K562 (cell line): ENCODE measurements around the gene CYTH1. TPM values are rescaled to one million over a fixed set of nuclear protein-coding genes. Genes with fewer than 3 reads are reported as not detected.

Source experiments
- ATAC-seq: fragments of 200-7000 bp; cut with Tn5 transposase; 3 replicates; pipeline ENCODE4 v1.9.1; 2020; ENCODE audit warnings: moderate library complexity
- BruUV-seq: library from RNA; stranded (reverse); fragments of 400-500 nt; replicated peaks from 2 replicates; lab custom pipeline; 2021; lab: Mats Ljungman, UMichigan
- CTCF ChIA-PET: fragments of 300-600 bp; formaldehyde crosslinking; extraction: SDS; loops from one replicate; lab custom pipeline; 2021; ENCODE audit warnings: low intra/inter-chr PET ratio; lab: Yijun Ruan, JAX
- POLR2A ChIA-PET: fragments of 300-600, 350-650 bp; sonication (Branson Sonifier 250); formaldehyde crosslinking; extraction: SDS; loops from one replicate; lab custom pipeline; 2021; ENCODE audit warnings: antibody characterized with exemption, inconsistent platforms; lab: Yijun Ruan, JAX
- DNase-seq, 4 experiments: peaks; one replicate each; pipeline versions ENCODE4 v3.0.0 to v3.0.0-alpha.2; 2011 to 2018; ENCODE audit warnings: low spot score in 3 of 4, mixed read lengths in 3 of 4; ENCODE audit errors: extremely low read depth in 1 of 4
- FAIRE-seq: peaks from 2 replicates; lab custom pipeline; 2011; peaks lifted over from hg19 to GRCh38; lab: Jason Lieb, UNC
- H2AFZ ChIP-seq: 2 replicates; pipeline ENCODE4 v1.6.0; 2011; ENCODE audit warnings: low read depth, low read length, control low read depth, inconsistent platforms
- H3K27ac ChIP-seq: fragments of 200-600 bp; 3 replicates; pipeline ENCODE4 v1.8.0; 2011; ENCODE audit warnings: low read depth, mild to moderate bottlenecking, control low read depth, inconsistent platforms, low read length, moderate library complexity, mixed read lengths; ENCODE audit errors: extremely low read depth
- H3K27me3 ChIP-seq, 2 experiments: fragments of 300-600 bp in 1 of 2; 2 replicates in 1 of 2; 3 replicates in 1 of 2; pipeline versions ENCODE4 v1.6.0 to v1.8.0; 2011; ENCODE audit warnings: inconsistent platforms in 2 of 2, low read length in 2 of 2, mild to moderate bottlenecking in 1 of 2, mixed read lengths in 1 of 2, moderate library complexity in 1 of 2; ENCODE audit not compliant: control insufficient read depth in 2 of 2, insufficient read depth in 2 of 2
- H3K36me3 ChIP-seq: fragments of 300-600 bp; 3 replicates; pipeline ENCODE4 v1.8.0; 2011; ENCODE audit warnings: mild to moderate bottlenecking, low read length, inconsistent platforms; ENCODE audit not compliant: control insufficient read depth, insufficient read depth
- H3K4me1 ChIP-seq, 2 experiments: fragments of 200-600 bp in 1 of 2; replicated peaks in 1 of 2; 2 replicates in 1 of 2; 3 replicates in 1 of 2; pipeline versions ENCODE4 v1.5.1 to v1.8.0; 2011; ENCODE audit warnings: inconsistent platforms in 2 of 2, low read length in 2 of 2, mild to moderate bottlenecking in 1 of 2, mixed read lengths in 1 of 2, moderate library complexity in 1 of 2; ENCODE audit not compliant: control insufficient read depth in 2 of 2, insufficient read depth in 2 of 2
- H3K4me2 ChIP-seq: 2 replicates; pipeline ENCODE4 v1.6.1; 2011; ENCODE audit warnings: low read length, control low read depth, inconsistent platforms, mixed read lengths; ENCODE audit not compliant: insufficient read depth
- H3K4me3 ChIP-seq: fragments of 200-600 bp; sonication (generic), shearing (Covaris generic); 2 replicates; pipeline ENCODE4 v1.5.1; 2016; ENCODE audit warnings: control low read depth, inconsistent platforms
- H3K79me2 ChIP-seq: fragments of 200-600 bp; 3 replicates; pipeline ENCODE4 v1.8.0; 2011; ENCODE audit warnings: low read length, inconsistent platforms; ENCODE audit not compliant: control insufficient read depth, insufficient read depth
- H3K9ac ChIP-seq, 2 experiments: 2 replicates each; pipeline versions ENCODE4 v1.6.0 to v1.6.1; 2011; ENCODE audit warnings: low read depth in 2 of 2, low read length in 2 of 2, control low read depth in 1 of 2, inconsistent platforms in 1 of 2, mild to moderate bottlenecking in 1 of 2, mixed read lengths in 1 of 2; ENCODE audit not compliant: insufficient read depth in 1 of 2
- H3K9me1 ChIP-seq: one replicate; pipeline ENCODE4 v1.6.0; 2011; ENCODE audit warnings: inconsistent platforms, mild to moderate bottlenecking, low read length, moderate library complexity; ENCODE audit not compliant: control insufficient read depth, insufficient read depth
- H3K9me3 ChIP-seq: replicated peaks from 2 replicates; pipeline ENCODE4 v1.5.1; 2011; ENCODE audit warnings: low read depth, low read length, inconsistent platforms; ENCODE audit not compliant: control insufficient read depth, insufficient read depth
- H4K20me1 ChIP-seq: replicated peaks from 2 replicates; pipeline ENCODE4 v1.6.1; 2011; ENCODE audit warnings: low read length, inconsistent platforms, mixed read lengths; ENCODE audit not compliant: control insufficient read depth, insufficient read depth
- OTX1 ChIP-seq: fragments of 450-650 bp; formaldehyde crosslinking; IDR thresholded peaks from 2 replicates; pipeline ENCODE4 v1.4.0; 2022; ENCODE audit warnings: mild to moderate bottlenecking
- ZNF12 ChIP-seq: sonication (generic); formaldehyde crosslinking; IDR thresholded peaks from 2 replicates; pipeline ENCODE4 v1.4.0; 2020; ENCODE audit warnings: mild to moderate bottlenecking, missing genetic modification reagents
- ZNF76 ChIP-seq: fragments of 250-450 bp; sonication (Bioruptor Pico); IDR thresholded peaks from 2 replicates; pipeline ENCODE4 v1.4.0; 2020; ENCODE audit warnings: mild to moderate bottlenecking, moderate library complexity, borderline replicate concordance
- ZNF77 ChIP-seq: fragments of 250-450 bp; sonication (Bioruptor Pico); IDR thresholded peaks from 2 replicates; pipeline ENCODE4 v1.5.0; 2020
- WGBS: fragments of 100-300 bp; shearing (Covaris generic); methylation state at CpG from one replicate; pipeline ENCODE4 v1.1.6; 2016; ENCODE audit warnings: low coverage, mixed read lengths; ENCODE audit not compliant: insufficient coverage; ENCODE audit errors: missing lambda C conversion rate; 5-methylcytosine and 5-hydroxymethylcytosine counted together
- in situ Hi-C: fragments of 300-500 bp; cut with MboI; formaldehyde crosslinking; loops from 4 replicates; pipeline ENCODE4 v1.15.0; 2018; ENCODE audit warnings: inconsistent platforms, mixed read lengths
- intact Hi-C: fragments of 100-400 bp; cut with micrococcal nuclease; formaldehyde crosslinking; loops from 2 replicates; pipeline ENCODE4 v1.14.2; 2022
- polyA plus RNA-seq, 8 experiments: library from polyadenylated mRNA; depleted of rRNA in 4 of 8; stranded (reverse) in 5 of 8; unstranded in 3 of 8; fragments of >200 nt; fragmentation: Nextera tagmentation in 2 of 8; fragmentation: Illumina TruSeq in 1 of 8; extraction: Ambion mirVana in 2 of 8; extraction: Trizol in 1 of 8; gene quantifications; 2 replicates each; pipeline versions ENCODE4 v1.2.1 to v1.2.3, GENCODE V29; 2011 to 2014; ENCODE audit warnings: inconsistent platforms in 1 of 8, missing spikeins in 1 of 8
- total RNA-seq, 7 experiments: library from RNA; depleted of rRNA in 6 of 7; stranded (reverse); fragments of >200 nt in 6 of 7; fragmentation: Illumina TruSeq in 2 of 7; extraction: Trizol in 2 of 7; gene quantifications; 2 replicates each; pipeline versions ENCODE4 v1.2.1 to v1.2.3, GENCODE V29; 2011 to 2021; ENCODE audit warnings: low replicate concordance in 1 of 7
- TF ChIP-seq, protein P1 (sequence below): sonication (generic); formaldehyde crosslinking; IDR thresholded peaks from 2 replicates; pipeline ENCODE4 v1.8.1; 2023; ENCODE audit warnings: missing genetic modification reagents, mild to moderate bottlenecking, borderline replicate concordance
- TF ChIP-seq, protein P2 (sequence below): fragments of 450-650 bp; IDR thresholded peaks from 2 replicates; pipeline ENCODE4 v1.6.1; 2016; ENCODE audit warnings: mild to moderate bottlenecking, moderate library complexity

CYTH1 gene
- total and polyA plus RNA-seq, 9 of the 15 experiments (the other 6 are each of a cell fraction or from before 2014, with no cell fraction given): 0.52 to 27.7 (median 16.8) TPM

DNA sequence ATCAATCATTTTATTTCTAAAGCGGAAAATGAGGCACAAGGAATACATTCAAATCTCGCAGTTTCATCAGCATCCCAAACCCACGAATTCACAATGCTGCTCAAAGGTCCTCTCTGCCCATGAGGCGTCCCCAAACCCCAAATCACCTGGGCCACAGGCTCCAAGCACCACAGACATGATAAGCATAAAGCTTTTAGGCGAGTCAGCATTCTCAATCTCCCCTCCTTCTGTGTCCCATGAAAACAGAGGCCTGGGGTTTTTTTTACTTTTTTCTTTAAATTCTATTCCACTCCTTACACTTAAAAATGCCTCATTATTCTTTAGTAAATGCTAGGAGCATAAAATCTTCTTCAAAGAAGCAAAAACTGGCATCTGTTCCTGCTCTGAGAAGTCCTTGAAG is 55.0 kb downstream of the CYTH1 start:
- Histone ChIP-seq H3K9ac (no peak overlapping the region), H3K9me3 (no peaks in the 10 kb centered on the region), H4K20me1 (peaks cover 54% of the 10 kb centered on the region), H3K27ac (no peak overlapping the region), H3K36me3 (no peaks in the 10 kb centered on the region), H3K79me2 (peaks cover 31% of the 10 kb centered on the region), H3K4me2 (no peak overlapping the region), H3K4me3 (no peak overlapping the region), H3K4me1 (peaks cover 0 to 15% of the 10 kb centered on the region in 2 experiments; a peak in 3 of 5 replicates), H3K27me3 (no peaks in the 10 kb centered on the region), H3K9me1 (no peaks in the 10 kb centered on the region), H2AFZ (no peak overlapping the region)
- no TSS peak for BruUV-seq
- FAIRE-seq (no peak), DNase-seq (no peak), ATAC-seq (no peak)
- ChIA-PET CTCF (no interaction called here), POLR2A (interaction anchor here (1.2 to 2.0 kb wide), 2 partner anchors 10 to 15 kb away, joined by 6 to 9 read pairs; no protein-coding TSS in a partner anchor)
- in situ Hi-C loops: no loop called here
- intact Hi-C loops: no loop called here
- 51% methylated on average over 5 of the region's 5 CpGs for WGBS
- TF ChIP-seq OTX1 (CRISPR knock-in tag): no peak
- TF ChIP-seq ZNF76 (CRISPR knock-in tag): no peak
- TF ChIP-seq, protein P1, sequence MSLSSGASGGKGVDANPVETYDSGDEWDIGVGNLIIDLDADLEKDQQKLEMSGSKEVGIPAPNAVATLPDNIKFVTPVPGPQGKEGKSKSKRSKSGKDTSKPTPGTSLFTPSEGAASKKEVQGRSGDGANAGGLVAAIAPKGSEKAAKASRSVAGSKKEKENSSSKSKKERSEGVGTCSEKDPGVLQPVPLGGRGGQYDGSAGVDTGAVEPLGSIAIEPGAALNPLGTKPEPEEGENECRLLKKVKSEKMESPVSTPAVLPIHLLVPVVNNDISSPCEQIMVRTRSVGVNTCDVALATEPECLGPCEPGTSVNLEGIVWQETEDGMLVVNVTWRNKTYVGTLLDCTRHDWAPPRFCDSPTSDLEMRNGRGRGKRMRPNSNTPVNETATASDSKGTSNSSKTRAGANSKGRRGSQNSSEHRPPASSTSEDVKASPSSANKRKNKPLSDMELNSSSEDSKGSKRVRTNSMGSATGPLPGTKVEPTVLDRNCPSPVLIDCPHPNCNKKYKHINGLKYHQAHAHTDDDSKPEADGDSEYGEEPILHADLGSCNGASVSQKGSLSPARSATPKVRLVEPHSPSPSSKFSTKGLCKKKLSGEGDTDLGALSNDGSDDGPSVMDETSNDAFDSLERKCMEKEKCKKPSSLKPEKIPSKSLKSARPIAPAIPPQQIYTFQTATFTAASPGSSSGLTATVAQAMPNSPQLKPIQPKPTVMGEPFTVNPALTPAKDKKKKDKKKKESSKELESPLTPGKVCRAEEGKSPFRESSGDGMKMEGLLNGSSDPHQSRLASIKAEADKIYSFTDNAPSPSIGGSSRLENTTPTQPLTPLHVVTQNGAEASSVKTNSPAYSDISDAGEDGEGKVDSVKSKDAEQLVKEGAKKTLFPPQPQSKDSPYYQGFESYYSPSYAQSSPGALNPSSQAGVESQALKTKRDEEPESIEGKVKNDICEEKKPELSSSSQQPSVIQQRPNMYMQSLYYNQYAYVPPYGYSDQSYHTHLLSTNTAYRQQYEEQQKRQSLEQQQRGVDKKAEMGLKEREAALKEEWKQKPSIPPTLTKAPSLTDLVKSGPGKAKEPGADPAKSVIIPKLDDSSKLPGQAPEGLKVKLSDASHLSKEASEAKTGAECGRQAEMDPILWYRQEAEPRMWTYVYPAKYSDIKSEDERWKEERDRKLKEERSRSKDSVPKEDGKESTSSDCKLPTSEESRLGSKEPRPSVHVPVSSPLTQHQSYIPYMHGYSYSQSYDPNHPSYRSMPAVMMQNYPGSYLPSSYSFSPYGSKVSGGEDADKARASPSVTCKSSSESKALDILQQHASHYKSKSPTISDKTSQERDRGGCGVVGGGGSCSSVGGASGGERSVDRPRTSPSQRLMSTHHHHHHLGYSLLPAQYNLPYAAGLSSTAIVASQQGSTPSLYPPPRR (CRISPR knock-in tag): no peak
- no peak for TF ChIP-seq ZNF77 (CRISPR knock-in tag)
- TF ChIP-seq, protein P2, sequence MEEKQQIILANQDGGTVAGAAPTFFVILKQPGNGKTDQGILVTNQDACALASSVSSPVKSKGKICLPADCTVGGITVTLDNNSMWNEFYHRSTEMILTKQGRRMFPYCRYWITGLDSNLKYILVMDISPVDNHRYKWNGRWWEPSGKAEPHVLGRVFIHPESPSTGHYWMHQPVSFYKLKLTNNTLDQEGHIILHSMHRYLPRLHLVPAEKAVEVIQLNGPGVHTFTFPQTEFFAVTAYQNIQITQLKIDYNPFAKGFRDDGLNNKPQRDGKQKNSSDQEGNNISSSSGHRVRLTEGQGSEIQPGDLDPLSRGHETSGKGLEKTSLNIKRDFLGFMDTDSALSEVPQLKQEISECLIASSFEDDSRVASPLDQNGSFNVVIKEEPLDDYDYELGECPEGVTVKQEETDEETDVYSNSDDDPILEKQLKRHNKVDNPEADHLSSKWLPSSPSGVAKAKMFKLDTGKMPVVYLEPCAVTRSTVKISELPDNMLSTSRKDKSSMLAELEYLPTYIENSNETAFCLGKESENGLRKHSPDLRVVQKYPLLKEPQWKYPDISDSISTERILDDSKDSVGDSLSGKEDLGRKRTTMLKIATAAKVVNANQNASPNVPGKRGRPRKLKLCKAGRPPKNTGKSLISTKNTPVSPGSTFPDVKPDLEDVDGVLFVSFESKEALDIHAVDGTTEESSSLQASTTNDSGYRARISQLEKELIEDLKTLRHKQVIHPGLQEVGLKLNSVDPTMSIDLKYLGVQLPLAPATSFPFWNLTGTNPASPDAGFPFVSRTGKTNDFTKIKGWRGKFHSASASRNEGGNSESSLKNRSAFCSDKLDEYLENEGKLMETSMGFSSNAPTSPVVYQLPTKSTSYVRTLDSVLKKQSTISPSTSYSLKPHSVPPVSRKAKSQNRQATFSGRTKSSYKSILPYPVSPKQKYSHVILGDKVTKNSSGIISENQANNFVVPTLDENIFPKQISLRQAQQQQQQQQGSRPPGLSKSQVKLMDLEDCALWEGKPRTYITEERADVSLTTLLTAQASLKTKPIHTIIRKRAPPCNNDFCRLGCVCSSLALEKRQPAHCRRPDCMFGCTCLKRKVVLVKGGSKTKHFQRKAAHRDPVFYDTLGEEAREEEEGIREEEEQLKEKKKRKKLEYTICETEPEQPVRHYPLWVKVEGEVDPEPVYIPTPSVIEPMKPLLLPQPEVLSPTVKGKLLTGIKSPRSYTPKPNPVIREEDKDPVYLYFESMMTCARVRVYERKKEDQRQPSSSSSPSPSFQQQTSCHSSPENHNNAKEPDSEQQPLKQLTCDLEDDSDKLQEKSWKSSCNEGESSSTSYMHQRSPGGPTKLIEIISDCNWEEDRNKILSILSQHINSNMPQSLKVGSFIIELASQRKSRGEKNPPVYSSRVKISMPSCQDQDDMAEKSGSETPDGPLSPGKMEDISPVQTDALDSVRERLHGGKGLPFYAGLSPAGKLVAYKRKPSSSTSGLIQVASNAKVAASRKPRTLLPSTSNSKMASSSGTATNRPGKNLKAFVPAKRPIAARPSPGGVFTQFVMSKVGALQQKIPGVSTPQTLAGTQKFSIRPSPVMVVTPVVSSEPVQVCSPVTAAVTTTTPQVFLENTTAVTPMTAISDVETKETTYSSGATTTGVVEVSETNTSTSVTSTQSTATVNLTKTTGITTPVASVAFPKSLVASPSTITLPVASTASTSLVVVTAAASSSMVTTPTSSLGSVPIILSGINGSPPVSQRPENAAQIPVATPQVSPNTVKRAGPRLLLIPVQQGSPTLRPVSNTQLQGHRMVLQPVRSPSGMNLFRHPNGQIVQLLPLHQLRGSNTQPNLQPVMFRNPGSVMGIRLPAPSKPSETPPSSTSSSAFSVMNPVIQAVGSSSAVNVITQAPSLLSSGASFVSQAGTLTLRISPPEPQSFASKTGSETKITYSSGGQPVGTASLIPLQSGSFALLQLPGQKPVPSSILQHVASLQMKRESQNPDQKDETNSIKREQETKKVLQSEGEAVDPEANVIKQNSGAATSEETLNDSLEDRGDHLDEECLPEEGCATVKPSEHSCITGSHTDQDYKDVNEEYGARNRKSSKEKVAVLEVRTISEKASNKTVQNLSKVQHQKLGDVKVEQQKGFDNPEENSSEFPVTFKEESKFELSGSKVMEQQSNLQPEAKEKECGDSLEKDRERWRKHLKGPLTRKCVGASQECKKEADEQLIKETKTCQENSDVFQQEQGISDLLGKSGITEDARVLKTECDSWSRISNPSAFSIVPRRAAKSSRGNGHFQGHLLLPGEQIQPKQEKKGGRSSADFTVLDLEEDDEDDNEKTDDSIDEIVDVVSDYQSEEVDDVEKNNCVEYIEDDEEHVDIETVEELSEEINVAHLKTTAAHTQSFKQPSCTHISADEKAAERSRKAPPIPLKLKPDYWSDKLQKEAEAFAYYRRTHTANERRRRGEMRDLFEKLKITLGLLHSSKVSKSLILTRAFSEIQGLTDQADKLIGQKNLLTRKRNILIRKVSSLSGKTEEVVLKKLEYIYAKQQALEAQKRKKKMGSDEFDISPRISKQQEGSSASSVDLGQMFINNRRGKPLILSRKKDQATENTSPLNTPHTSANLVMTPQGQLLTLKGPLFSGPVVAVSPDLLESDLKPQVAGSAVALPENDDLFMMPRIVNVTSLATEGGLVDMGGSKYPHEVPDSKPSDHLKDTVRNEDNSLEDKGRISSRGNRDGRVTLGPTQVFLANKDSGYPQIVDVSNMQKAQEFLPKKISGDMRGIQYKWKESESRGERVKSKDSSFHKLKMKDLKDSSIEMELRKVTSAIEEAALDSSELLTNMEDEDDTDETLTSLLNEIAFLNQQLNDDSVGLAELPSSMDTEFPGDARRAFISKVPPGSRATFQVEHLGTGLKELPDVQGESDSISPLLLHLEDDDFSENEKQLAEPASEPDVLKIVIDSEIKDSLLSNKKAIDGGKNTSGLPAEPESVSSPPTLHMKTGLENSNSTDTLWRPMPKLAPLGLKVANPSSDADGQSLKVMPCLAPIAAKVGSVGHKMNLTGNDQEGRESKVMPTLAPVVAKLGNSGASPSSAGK: no peak
- no peak for TF ChIP-seq ZNF12 (CRISPR knock-in tag)
